Heart right ventricle (tissue), 16 donors: ENCODE measurements around the gene NFATC2IP. TPM values are rescaled to one million over a fixed set of nuclear protein-coding genes. Genes with fewer than 3 reads are reported as not detected.

ENCODE experiments used
- ATAC-seq, 8 donors: fragments of 200-7000 bp; cut with Tn5 transposase; one replicate each; pipeline ENCODE4 v1.9.1; 2020; ENCODE audit warnings: mild to moderate bottlenecking in 8 of 8, moderate library complexity in 8 of 8, moderate number of reproducible peaks in 1 of 8
- DNase-seq, 2 donors: peaks; one replicate each; pipeline ENCODE4 v3.0.0-alpha.2; 2020
- H3K27ac ChIP-seq, 10 donors: fragments of 200-600 bp; sonication (generic) in 2 of 10; one replicate each; pipeline versions ENCODE4 v1.5.0 to v1.8.0; 2020 to 2022; ENCODE audit warnings: mild to moderate bottlenecking in 3 of 10
- H3K27me3 ChIP-seq, 7 donors: fragments of 200-600 bp; one replicate each; pipeline ENCODE4 v1.8.0; 2021 to 2022; ENCODE audit warnings: mild to moderate bottlenecking in 2 of 7
- H3K36me3 ChIP-seq, 9 donors: fragments of 200-600 bp; sonication (generic) in 1 of 9; one replicate each; pipeline versions ENCODE4 v1.5.0 to v1.8.0; 2020 to 2022; ENCODE audit warnings: mild to moderate bottlenecking in 2 of 9
- H3K4me1 ChIP-seq, 9 donors: fragments of 200-600 bp; sonication (generic) in 1 of 9; one replicate each; pipeline versions ENCODE4 v1.5.0 to v1.8.0; 2020 to 2022; ENCODE audit warnings: mild to moderate bottlenecking in 4 of 9
- H3K4me3 ChIP-seq, 10 donors: fragments of 200-600 bp; sonication (generic) in 2 of 10; one replicate each; pipeline versions ENCODE4 v1.5.0 to v1.8.0; 2020 to 2022; ENCODE audit warnings: mild to moderate bottlenecking in 7 of 10, moderate library complexity in 2 of 10
- H3K9me3 ChIP-seq, 11 donors: fragments of 200-600 bp in 10 of 11; sonication (generic) in 2 of 11; one replicate each; pipeline versions ENCODE4 v1.5.0 to v1.8.0; 2013 to 2022; ENCODE audit warnings: mild to moderate bottlenecking in 2 of 11, control low read depth in 1 of 11, moderate library complexity in 1 of 11
- CTCF ChIP-seq, 9 donors: fragments of 200-600 bp; sonication (generic) in 2 of 9; IDR thresholded peaks; one replicate each; pipeline versions ENCODE4 v1.5.0 to v1.8.0; 2021 to 2022; ENCODE audit warnings: antibody characterized with exemption in 9 of 9, mild to moderate bottlenecking in 5 of 9, moderate library complexity in 1 of 9
- WGBS, 2 donors: extraction: QIAGEN DNeasy Blood & Tissue Kit; methylation state at CpG; one replicate each; pipeline ENCODE4 v1.1.7; 2013; ENCODE audit warnings: inconsistent platforms in 1 of 2; 5-methylcytosine and 5-hydroxymethylcytosine counted together
- intact Hi-C, 10 donors: fragments of 100-400 bp; cut with DNase I; formaldehyde crosslinking; loops; one replicate each; pipeline versions ENCODE4 v1.11.1 to v1.14.2; 2022
- polyA plus RNA-seq, 2 donors: library from polyadenylated mRNA; stranded (reverse); fragments of 200-250 nt; gene quantifications; one replicate each; pipeline ENCODE4 v1.2.3, GENCODE V29; 2013
- total RNA-seq, 10 donors: library from RNA; stranded (reverse); fragmentation: NEBNext Ultra II Directional in 3 of 10; extraction: Animal tissue kit (Norgen Biotek cat#: 25700) in 3 of 10; gene quantifications; one replicate each; pipeline versions ENCODE4 v1.2.1 to v1.2.4, GENCODE V29; 2021 to 2023
- donor health status: Arrhythmogenic right ventricular cardiomyopathy.
- donor health status: ischemic (EF 13 %, LVEDD 7.1; RV severe dilation, severe dysfunction).
- donor health status: healthy with polysubstance abuse.
- donor health status: DM: no; HTN: yes; CAD: no.
- donor health status: DM: no; HTN: no; CAD: no.
- donor health status: ischemic (EF 25% LVEDD 6.9; RV normal size, moderate dysfunction).
- donor health status: ischemic (EF 25% LVEDD 5.7; RV mildly dilated, moderate dysfunction).
- donor health status: healthy.
- donor health status: DM: yes; HTN: yes; CAD: no.
- donor health status: Ischemic cardiomyopathy.
- donor health status: ischemic (EF 35%, LVEDD 5.7; RV mildly dilated, moderate dysfunction).
- donor health status: nonischemic (EF 11% LVEDD 7.7; RV severe dilation, severe dysfunction).
- donor health status: DM: yes; HTN: yes; CAD: no.
- donor health status: PGD.
- donor health status: ischemic (EF 29% LVEDD 5.4; RV normal size, mild dysfunction).
- donor health status: nonischemic (EF 23%, LVEDD 6.1; RV moderate dilation, normal function).

The NFATC2IP gene
- total and polyA plus RNA-seq, 12 donors = 13.8 to 24.4 (median 17.0) TPM

GRCh38 chr16:28917095-28917494 is 33.6 kb upstream of the NFATC2IP start:
- Histone ChIP-seq H3K9me3 (no peaks in the 10 kb centered on the region), H3K4me3 (no peak overlapping the region), H3K27ac (no peak overlapping the region), H3K27me3 (no peaks in the 10 kb centered on the region), H3K36me3 (peaks cover 0 to 99% (median 35%) of the 10 kb centered on the region in 9 donors), H3K4me1 (no peaks in the 10 kb centered on the region)
- DNase-seq (no peak), ATAC-seq (no peak)
- intact Hi-C loops = loop anchor here in 1 of 10 donors (2.0 kb wide), 1 partner anchor 24 kb away; no protein-coding TSS in a partner anchor
- WGBS, 2 donors = 92 to 93% methylated on average over 7 of the region's 7 CpGs
- no peak for TF ChIP-seq CTCF (IDR thresholded peaks at IDR 0.05)

GRCh38 chr16:28918698-28919097 is 32.0 kb upstream of the NFATC2IP start:
- Histone ChIP-seq H3K4me3 (no peak overlapping the region), H3K27me3 (no peaks in the 10 kb centered on the region), H3K36me3 (peaks cover 0 to 92% (median 30%) of the 10 kb centered on the region in 9 donors), H3K4me1 (peaks cover 0 to 3% (median 0%) of the 10 kb centered on the region in 9 donors), H3K27ac (no peak overlapping the region), H3K9me3 (no peaks in the 10 kb centered on the region)
- intact Hi-C loops = no loop called here
- DNase-seq (no peak), ATAC-seq (no peak)
- no peak for TF ChIP-seq CTCF (IDR thresholded peaks at IDR 0.05)
- WGBS, 2 donors = 96 to 98% methylated on average over 3 of the region's 3 CpGs

GRCh38 chr16:28923231-28923587 is 27.5 kb upstream of the NFATC2IP start:
- H3K36me3 ChIP-seq = peaks cover 0 to 47% (median 13%) of the 10 kb centered on the region in 9 donors
- 94 to 98% methylated on average over 3 of the region's 3 CpGs for WGBS, 2 donors
- TF ChIP-seq CTCF (IDR thresholded peaks at IDR 0.05) = no peak
- H3K4me1 ChIP-seq = peaks cover 2 to 20% (median 11%) of the 10 kb centered on the region in 9 donors
- DNase-seq (no peak), ATAC-seq (no peak)
- no peaks in the 10 kb centered on the region for H3K27me3 ChIP-seq
- H3K27ac ChIP-seq = no peak overlapping the region
- intact Hi-C loops = loop anchor here in 6 of 10 donors (5.0 to 10.0 kb wide), 4 partner anchors 48 to 438 kb away; partner anchors contain the start of genes ATP2A1 (in 2 of the 6) and SH2B1 (in 2 of the 6)
- H3K9me3 ChIP-seq = no peaks in the 10 kb centered on the region
- H3K4me3 ChIP-seq = no peak overlapping the region

- Histone ChIP-seq H3K4me1 (peaks cover 2 to 20% (median 11%) of the 10 kb centered on the region in 9 donors), H3K9me3 (no peaks in the 10 kb centered on the region), H3K36me3 (peaks cover 0 to 40% (median 8%) of the 10 kb centered on the region in 9 donors), H3K27ac (peak overlapping the region in 8 of 10 donors; percentile 97 to 100 (median 99)), H3K27me3 (no peaks in the 10 kb centered on the region), H3K4me3 (peak overlapping the region in 6 of 10 donors; percentile 78 to 92 (median 86))
- intact Hi-C loops = loop anchor here in 7 of 10 donors (2.0 to 10.0 kb wide), 6 partner anchors 27 to 439 kb away; partner anchors contain the start of genes SH2B1 (in 3 of the 7), ATP2A1 (in 2 of the 7) and NFATC2IP (in 1 of the 7)
- WGBS, 2 donors = 67 to 71% methylated on average over 13 of the region's 13 CpGs
- DNase-seq (no peak), ATAC-seq (no peak)
- TF ChIP-seq CTCF (IDR thresholded peaks at IDR 0.05) = no peak
Observed at GRCh38 chr16:28923652-28924398, 26.9 kb upstream of the NFATC2IP start.
